ENCODE measurements around the gene KCNC1.

- no peak for TF ChIP-seq CTCF (IDR thresholded peaks at IDR 0.05; ENCODE audit: low read depth, low read length)
- TF ChIP-seq EZH2phosphoT487 (IDR thresholded peaks at IDR 0.05; ENCODE audit: low read depth): no peak
These were observed 55.9 kb downstream of the KCNC1 start for GRCh38 chr11:17790453-17790852.
